KOPT-K1 (cell line): ENCODE data around the gene CNTN5.
A peak's percentile ranks its signal among the peaks of the same experiment; 100 is the strongest.

ENCODE experiments used
- H3K27ac ChIP-seq: fragments of 200-600 bp; sonication (generic); 2 replicates; pipeline ENCODE4 v1.5.1; 2016; ENCODE audit warnings: antibody characterized with exemption, mild to moderate bottlenecking, low read depth, low read length; ENCODE audit not compliant: poor library complexity, severe bottlenecking
- H3K36me3 ChIP-seq: fragments of 200-600 bp; sonication (generic); 2 replicates; pipeline ENCODE4 v1.5.1; 2017; ENCODE audit warnings: antibody characterized with exemption, mild to moderate bottlenecking, low read length, moderate library complexity; ENCODE audit not compliant: insufficient read depth
- H3K9me3 ChIP-seq: fragments of 200-600 bp; sonication (generic); 2 replicates; pipeline ENCODE4 v1.5.1; 2017; ENCODE audit warnings: antibody characterized with exemption, low read length, mild to moderate bottlenecking; ENCODE audit not compliant: insufficient read depth, poor library complexity, severe bottlenecking

The CNTN5 gene

DNA sequence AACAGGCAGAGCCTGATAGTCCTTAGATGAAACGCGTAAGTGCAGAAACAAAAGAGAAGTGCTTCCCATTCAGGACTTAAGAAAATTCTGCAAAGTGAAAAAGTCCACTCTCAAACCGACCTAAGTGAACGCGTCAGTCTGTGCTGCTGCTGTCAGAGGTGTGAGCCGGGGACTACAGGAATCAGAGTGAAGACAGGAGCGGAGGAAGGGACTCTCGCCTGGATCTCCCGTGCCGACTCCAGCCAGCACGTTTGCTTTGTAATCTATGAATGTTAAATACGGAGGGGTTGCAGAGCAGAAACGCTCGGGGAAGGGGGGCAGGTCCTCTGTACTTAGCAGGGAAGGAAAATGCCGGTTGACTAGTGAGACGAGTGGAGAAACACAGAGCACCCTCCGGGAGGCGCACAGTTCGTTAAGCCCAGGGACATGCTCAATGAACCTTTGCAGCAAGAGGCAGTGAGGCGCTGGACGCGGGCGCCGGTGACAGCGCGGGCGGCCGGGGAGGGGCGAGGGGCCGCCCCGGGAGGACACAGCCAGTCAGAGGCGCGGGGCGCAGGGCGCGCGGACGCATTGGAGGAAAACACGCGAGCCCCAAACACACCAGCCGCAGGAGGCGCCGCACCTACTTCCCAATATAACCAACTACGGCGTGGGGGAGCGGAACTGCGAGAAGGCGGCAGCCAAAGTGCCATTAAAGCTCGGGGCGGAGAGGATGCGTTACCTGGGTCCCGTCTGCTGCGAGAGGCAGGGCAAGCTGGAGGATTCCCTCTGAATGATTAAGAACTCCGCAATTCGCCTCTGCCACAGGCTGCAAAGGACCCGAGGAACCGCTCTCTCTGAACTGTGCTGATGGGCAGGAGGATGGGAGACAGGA lies at the start of gene CNTN5:
TSS of gene CNTN5 (plus strand) at position 598 of the 874 bp plus-strand sequence.
- no peak within 1 kb of the TSS for H3K27ac ChIP-seq
- H3K36me3 ChIP-seq = no peaks in the 10 kb centered on the region
- no peaks in the 10 kb centered on the region for H3K9me3 ChIP-seq

DNA sequence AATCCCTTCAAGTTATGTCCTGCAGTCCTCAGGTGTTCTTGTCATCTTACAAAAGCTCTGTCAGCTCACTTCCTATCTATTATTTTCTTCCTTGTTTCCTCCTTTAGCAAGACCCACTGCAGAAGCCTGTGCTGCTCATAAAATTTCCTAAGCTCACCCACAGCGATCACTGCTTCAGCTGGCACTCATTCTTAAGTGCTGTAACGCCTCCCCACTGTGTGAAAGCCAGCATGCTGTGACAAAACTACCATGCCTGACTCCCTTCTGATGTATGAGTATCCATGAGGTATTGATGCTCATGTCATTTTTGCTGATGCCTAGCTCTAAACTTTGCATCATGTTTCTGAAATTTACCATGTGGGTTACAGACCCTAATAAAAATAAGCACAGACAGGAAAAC lies 41.5 kb upstream of the CNTN5 start:
- Histone ChIP-seq H3K9me3 (no peaks in the 10 kb centered on the region), H3K27ac (no peak overlapping the region), H3K36me3 (no peaks in the 10 kb centered on the region)

DNA sequence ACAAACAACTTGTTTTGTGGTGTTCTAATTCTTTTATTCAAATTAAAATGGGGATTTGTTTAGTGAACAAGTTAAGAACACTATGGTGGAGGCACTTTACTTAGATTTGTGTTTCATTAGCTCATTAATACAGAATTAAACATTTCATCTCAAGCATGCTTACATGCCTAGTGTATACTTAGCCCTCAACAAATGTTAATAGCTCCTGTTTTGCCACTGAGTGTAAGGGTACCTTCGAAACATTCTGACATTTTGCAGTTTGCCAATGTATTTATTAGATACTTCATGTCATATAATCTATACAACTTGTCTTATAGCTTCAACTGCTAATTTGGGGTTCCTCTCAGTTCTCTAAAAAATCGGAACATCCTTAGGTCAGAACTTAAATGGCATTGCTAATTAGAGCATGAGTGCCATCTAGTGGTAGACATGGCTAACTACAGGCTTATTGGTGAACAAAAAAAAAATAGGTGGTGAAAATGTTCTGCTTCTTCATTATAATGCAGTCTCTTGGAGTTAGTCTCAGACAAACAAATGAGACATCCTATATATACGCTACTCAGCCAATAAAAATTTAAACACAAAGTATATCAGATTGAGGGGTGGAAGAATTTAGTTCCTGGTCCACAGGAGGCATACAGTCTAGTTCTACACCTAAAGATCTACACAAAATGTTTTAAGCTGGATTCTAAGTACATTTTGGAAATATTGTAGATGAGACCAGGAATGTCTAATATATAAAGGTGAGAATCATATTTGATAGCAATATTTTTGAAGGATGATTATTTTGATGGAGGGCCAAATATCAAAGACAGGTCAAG lies 4.9 kb upstream of the CNTN5 start:
- no peak overlapping the region for H3K27ac ChIP-seq
- no peaks in the 10 kb centered on the region for H3K36me3 ChIP-seq

GRCh38 chr11:99019696-99020095 lies 1.1 kb upstream of the CNTN5 start:
- Histone ChIP-seq H3K36me3 (no peaks in the 10 kb centered on the region), H3K9me3 (no peaks in the 10 kb centered on the region), H3K27ac (no peak overlapping the region)

More for the DNA sequence above, 4.9 kb upstream of the CNTN5 start:
- H3K9me3 ChIP-seq = no peaks in the 10 kb centered on the region

DNA sequence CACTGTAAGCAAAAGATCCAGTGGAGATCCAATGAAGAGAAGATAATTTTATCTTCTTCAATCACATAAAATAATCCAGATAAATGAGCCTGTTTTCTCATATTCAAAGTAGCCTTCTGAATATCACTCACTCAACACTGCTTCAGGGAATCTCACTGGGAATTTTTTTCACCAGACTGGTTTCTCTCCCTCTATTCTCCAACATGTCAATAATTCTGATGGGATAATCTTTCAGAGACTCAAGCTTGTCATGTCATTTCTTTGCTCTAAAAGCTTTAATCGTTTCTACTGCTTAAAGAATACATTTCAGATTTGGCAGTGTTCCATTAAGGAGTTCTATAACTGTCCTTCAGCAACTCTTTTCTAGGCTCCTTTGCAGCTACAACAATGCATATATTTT lies 16.3 kb downstream of the CNTN5 start:
- H3K36me3 ChIP-seq = no peaks in the 10 kb centered on the region
- no peaks in the 10 kb centered on the region for H3K9me3 ChIP-seq
- no peak overlapping the region for H3K27ac ChIP-seq

DNA sequence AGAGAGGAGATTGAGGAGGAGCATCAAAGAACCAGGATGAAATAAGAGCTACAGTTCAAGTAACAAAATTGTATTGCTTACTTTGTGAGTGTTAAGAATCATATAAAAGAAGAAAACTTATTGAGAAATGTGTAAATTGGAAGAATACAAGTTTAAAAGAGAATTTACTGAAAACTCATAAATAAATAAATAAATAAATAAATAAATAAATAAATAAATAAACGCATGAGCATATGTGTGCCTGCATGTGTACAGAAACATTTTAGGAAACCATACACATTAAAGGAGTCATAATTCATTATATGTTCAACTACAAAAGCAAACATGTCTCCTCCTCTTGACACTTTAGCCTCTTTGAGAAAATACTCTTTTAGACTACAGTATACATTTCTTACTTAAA lies 42.6 kb downstream of the CNTN5 start:
- Histone ChIP-seq H3K27ac (no peak overlapping the region), H3K36me3 (no peaks in the 10 kb centered on the region), H3K9me3 (no peaks in the 10 kb centered on the region)

GRCh38 chr11:99065121-99065520 lies 44.4 kb downstream of the CNTN5 start:
- Histone ChIP-seq H3K9me3 (no peaks in the 10 kb centered on the region), H3K36me3 (no peaks in the 10 kb centered on the region), H3K27ac (no peak overlapping the region)

DNA sequence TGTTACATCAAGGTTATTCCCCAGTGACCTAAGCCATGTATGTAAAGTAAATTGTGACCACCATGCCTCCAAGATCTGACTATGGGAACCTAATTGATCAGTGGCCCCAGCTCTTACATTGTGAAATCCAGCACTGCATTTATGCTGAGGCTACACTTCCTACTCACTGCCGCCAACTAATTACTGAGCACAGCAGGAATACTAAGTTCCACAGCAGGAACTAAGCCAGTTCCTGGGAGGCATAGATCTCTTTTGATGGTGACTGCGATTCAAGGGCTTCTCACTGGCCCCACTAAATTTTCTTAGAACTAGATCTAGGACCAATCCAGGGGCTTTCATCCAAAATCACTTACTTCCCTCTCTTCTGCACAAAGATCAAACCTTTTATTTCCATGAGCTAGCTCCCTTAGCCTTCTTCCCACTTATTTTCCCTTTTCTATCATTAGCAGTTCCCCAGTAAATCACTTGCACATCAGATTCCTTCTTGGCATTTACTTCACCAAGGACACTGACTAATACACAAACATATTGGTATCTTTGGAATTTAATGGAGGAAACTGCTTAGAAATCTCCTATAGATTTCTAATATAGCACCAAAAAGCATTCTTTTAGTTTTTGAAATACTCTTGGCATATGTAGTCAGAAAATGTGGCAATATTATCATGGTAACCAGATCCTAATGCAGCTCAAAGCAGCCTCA lies 46.0 kb downstream of the CNTN5 start:
- no peaks in the 10 kb centered on the region for H3K9me3 ChIP-seq
- H3K36me3 ChIP-seq = no peaks in the 10 kb centered on the region
- H3K27ac ChIP-seq = no peak overlapping the region

DNA sequence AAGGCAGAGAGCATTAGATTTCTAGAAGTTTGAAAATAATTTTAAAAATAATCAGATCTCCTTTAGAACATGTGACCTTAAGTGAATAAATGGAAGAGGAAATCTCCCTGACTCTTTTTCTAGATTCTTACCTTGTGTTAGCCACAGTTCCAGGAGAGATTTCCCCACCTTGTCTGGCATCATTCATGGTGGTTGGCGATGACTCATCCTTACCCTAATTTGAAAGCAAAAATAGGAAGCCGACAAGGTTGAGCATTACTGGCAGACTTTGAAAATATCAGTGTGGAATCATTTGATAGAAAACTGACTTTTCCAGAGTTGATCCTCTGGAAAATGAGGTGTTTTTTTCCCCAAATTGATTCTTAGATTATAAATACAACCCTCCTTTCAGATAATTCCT lies 48.1 kb downstream of the CNTN5 start:
- no peak overlapping the region for H3K27ac ChIP-seq

GRCh38 chr11:99069856-99070444 lies 49.2 kb downstream of the CNTN5 start:
- Histone ChIP-seq H3K9me3 (no peaks in the 10 kb centered on the region), H3K36me3 (no peaks in the 10 kb centered on the region), H3K27ac (peak overlapping the region; percentile 18)

More for the DNA sequence above, 48.1 kb downstream of the CNTN5 start:
- Histone ChIP-seq H3K36me3 (no peaks in the 10 kb centered on the region), H3K9me3 (no peaks in the 10 kb centered on the region)

DNA sequence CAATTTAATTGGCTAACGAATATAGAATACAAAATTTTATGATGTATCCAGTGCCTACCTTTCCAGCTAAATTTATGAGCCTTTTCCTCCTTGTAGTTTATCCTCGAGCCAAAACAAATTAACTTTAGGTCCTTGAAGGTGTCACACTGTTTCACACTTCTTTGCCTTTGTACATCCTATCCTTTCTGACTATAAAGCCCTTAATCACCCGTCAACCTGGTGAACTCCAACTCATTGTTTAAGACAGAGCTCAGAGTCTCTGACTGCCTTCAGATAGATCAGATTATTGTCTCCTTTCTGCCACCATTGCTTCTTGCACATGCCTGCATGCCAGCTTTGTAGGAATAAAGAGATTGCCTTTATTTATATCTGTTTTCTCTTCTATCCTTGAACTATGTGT lies 58.8 kb downstream of the CNTN5 start:
- H3K36me3 ChIP-seq = no peaks in the 10 kb centered on the region
- H3K9me3 ChIP-seq = no peaks in the 10 kb centered on the region
- H3K27ac ChIP-seq = no peak overlapping the region

- no peak overlapping the region for H3K27ac ChIP-seq
- no peaks in the 10 kb centered on the region for H3K36me3 ChIP-seq
- H3K9me3 ChIP-seq = no peaks in the 10 kb centered on the region
Observed at GRCh38 chr11:99080154-99080553, 59.4 kb downstream of the CNTN5 start.

- no peaks in the 10 kb centered on the region for H3K36me3 ChIP-seq
- no peak overlapping the region for H3K27ac ChIP-seq
Observed at GRCh38 chr11:99098258-99098657, 77.5 kb downstream of the CNTN5 start.

DNA sequence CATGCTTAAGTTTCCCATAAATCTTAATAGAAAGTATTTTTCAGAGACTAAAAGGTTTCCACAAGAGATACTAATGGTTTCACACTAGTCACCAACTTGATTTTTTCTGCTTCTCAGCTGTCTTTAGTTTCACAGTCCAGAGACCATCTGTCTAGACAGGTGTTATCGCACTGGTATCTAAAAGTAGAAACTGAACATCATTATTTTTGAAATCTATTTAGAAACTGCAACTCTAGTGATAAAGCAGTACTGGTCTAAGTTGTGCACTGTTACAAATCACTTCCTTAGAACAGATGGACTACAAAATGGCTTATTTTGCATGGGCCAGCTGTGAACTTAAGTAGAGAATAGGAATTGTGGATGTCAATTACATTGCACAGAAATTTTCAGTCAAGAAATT lies 78.0 kb downstream of the CNTN5 start:
- Histone ChIP-seq H3K27ac (no peak overlapping the region), H3K36me3 (no peaks in the 10 kb centered on the region), H3K9me3 (peaks cover 6% of the 10 kb centered on the region)

More at GRCh38 chr11:99098258-99098657, 77.5 kb downstream of the CNTN5 start:
- peaks cover 6% of the 10 kb centered on the region for H3K9me3 ChIP-seq

- no peaks in the 10 kb centered on the region for H3K36me3 ChIP-seq
- no peaks in the 10 kb centered on the region for H3K9me3 ChIP-seq
- H3K27ac ChIP-seq = no peak overlapping the region
Observed at GRCh38 chr11:99117603-99118002, 96.9 kb downstream of the CNTN5 start.
